Measurements from ENCODE around the gene EMSY. TPM values are rescaled to one million over a fixed set of nuclear protein-coding genes. Genes with fewer than 3 reads are reported as not detected.

Gene EMSY
- total and polyA plus RNA-seq, 8 donors = 3.7 to 185 (median 17.3) TPM

DNA sequence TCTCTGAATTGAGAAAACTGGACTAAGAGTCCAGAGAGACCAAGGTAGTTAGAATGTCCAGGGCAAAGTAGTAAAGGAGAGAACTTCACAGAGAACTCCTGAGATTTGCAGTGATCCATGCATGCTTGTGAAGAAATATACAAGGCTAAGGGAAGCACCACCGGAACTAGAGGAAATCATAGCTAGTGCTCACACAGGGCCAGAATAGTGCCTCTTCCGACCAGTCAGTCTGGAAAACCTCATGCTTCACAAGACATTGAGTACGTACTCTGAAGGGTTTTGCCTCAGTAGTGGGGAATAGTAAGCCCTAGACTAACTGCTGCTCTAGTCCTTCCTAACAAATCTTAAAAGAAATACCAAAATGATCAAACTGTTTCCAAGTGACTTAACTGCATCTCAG lies 117.7 kb downstream of the EMSY start:
- Histone ChIP-seq H3K4me1 (no peaks in the 10 kb centered on the region), H3K4me3 (no peak overlapping the region), H3K27ac (no peak overlapping the region), H3K27me3 (no peaks in the 10 kb centered on the region), H3K9me3 (no peaks in the 10 kb centered on the region), H3K36me3 (no peaks in the 10 kb centered on the region)
- 79 to 90% (median 86%) methylated on average over 3 of the region's 3 CpGs for WGBS, 5 donors
- TF ChIP-seq EP300 (IDR thresholded peaks at IDR 0.05) (no peak), POLR2AphosphoS5 (IDR thresholded peaks at IDR 0.05) (no peak), POLR2A (IDR thresholded peaks at IDR 0.05) (no peak)
- TF ChIP-seq, protein P1, sequence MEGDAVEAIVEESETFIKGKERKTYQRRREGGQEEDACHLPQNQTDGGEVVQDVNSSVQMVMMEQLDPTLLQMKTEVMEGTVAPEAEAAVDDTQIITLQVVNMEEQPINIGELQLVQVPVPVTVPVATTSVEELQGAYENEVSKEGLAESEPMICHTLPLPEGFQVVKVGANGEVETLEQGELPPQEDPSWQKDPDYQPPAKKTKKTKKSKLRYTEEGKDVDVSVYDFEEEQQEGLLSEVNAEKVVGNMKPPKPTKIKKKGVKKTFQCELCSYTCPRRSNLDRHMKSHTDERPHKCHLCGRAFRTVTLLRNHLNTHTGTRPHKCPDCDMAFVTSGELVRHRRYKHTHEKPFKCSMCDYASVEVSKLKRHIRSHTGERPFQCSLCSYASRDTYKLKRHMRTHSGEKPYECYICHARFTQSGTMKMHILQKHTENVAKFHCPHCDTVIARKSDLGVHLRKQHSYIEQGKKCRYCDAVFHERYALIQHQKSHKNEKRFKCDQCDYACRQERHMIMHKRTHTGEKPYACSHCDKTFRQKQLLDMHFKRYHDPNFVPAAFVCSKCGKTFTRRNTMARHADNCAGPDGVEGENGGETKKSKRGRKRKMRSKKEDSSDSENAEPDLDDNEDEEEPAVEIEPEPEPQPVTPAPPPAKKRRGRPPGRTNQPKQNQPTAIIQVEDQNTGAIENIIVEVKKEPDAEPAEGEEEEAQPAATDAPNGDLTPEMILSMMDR (IDR thresholded peaks at IDR 0.05) = no peak
- no peak for DNase-seq
- intact Hi-C loops (cut with DNase I; ENCODE audit: low total_unique reads) = no loop called here

DNA sequence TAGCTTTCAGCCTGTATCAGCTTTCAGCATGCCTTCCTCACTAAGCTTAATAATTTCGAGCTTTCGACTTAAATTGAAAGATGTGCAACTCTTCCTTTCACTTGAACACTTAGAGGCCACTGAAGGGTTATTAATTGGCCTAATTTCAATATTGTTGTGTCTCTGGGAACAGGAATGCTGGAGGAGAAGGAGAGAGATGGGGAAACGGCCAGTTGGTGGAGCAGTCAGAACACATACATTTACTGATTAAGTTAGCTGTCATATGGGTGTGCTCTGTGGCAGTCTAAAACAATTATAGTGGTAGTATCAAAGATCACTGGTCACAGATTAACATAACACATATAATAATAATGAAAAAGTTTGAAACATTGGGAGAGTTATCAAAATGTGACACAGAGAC lies 119.5 kb downstream of the EMSY start:
- H3K36me3 ChIP-seq = no peaks in the 10 kb centered on the region
- no peaks in the 10 kb centered on the region for H3K4me1 ChIP-seq
- no peaks in the 10 kb centered on the region for H3K9me3 ChIP-seq
- no peak overlapping the region for H3K27ac ChIP-seq
- no peak overlapping the region for H3K4me3 ChIP-seq
- 62 to 78% (median 69%) methylated on average over 3 of the region's 3 CpGs for WGBS, 5 donors
- DNase-seq = no peak
- intact Hi-C loops (cut with DNase I; ENCODE audit: low total_unique reads) = no loop called here
- TF ChIP-seq, protein P1 (IDR thresholded peaks at IDR 0.05) = no peak
- no peak for TF ChIP-seq POLR2A (IDR thresholded peaks at IDR 0.05)
- no peak for TF ChIP-seq EP300 (IDR thresholded peaks at IDR 0.05)
- H3K27me3 ChIP-seq = no peaks in the 10 kb centered on the region

GRCh38 chr11:76566811-76567210 lies 122.0 kb downstream of the EMSY start:
- Histone ChIP-seq H3K27me3 (no peaks in the 10 kb centered on the region), H3K36me3 (no peaks in the 10 kb centered on the region), H3K4me3 (no peak overlapping the region), H3K27ac (no peak overlapping the region), H3K4me1 (no peaks in the 10 kb centered on the region), H3K9me3 (no peaks in the 10 kb centered on the region)
- intact Hi-C loops (cut with DNase I; ENCODE audit: low total_unique reads) = no loop called here
- no peak for TF ChIP-seq POLR2AphosphoS5 (IDR thresholded peaks at IDR 0.05)
- no peak for TF ChIP-seq POLR2A (IDR thresholded peaks at IDR 0.05)
- TF ChIP-seq, protein P1 (IDR thresholded peaks at IDR 0.05) = no peak
- TF ChIP-seq EP300 (IDR thresholded peaks at IDR 0.05) = no peak
- no peak for DNase-seq
- 0 to 38% (median 3%) methylated on average over 1 of the region's 1 CpG for WGBS, 5 donors

DNA sequence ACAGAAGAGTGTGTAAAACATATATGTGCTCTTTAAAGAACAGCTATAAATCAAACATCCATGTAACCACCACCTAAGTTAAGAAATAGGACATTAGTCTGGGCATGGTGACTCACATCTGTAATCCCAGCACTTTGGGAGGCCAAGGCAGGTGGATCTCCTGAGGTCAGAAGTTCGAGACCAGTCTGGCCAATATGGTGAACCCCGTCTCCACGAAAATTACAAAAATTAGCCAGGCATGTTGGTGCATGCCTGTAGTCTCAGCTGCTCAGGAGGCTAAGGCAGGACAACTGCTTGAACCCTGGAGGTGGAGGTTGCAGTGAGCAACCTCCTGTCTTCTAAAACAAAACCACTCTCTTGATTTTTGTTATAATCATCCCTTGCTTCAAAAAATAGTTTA lies 122.4 kb downstream of the EMSY start:
- no peak for DNase-seq
- H3K4me1 ChIP-seq = no peaks in the 10 kb centered on the region
- H3K36me3 ChIP-seq = no peaks in the 10 kb centered on the region
- TF ChIP-seq POLR2AphosphoS5 (IDR thresholded peaks at IDR 0.05) (no peak), POLR2A (IDR thresholded peaks at IDR 0.05) (no peak), EP300 (IDR thresholded peaks at IDR 0.05) (no peak)
- TF ChIP-seq, protein P1 (IDR thresholded peaks at IDR 0.05) = no peak
- no peak overlapping the region for H3K27ac ChIP-seq
- H3K4me3 ChIP-seq = no peak overlapping the region
- no peaks in the 10 kb centered on the region for H3K27me3 ChIP-seq
- intact Hi-C loops (cut with DNase I; ENCODE audit: low total_unique reads) = no loop called here
- 86 to 92% (median 90%) methylated on average over 3 of the region's 3 CpGs for WGBS, 5 donors
- H3K9me3 ChIP-seq = no peaks in the 10 kb centered on the region
